SU-DHL-6 (cell line): Measurements from ENCODE around the gene ST3GAL4.

Source experiments
- CTCF ChIP-seq: fragments of 200-600 bp; sonication (generic); IDR thresholded peaks from one replicate; pipeline ENCODE4 v1.5.1; 2017; ENCODE audit warnings: antibody characterized with exemption, mild to moderate bottlenecking, low read length, moderate library complexity; ENCODE audit not compliant: insufficient read depth, poor library complexity, severe bottlenecking
- EZH2phosphoT487 ChIP-seq: fragments of 200-600 bp; sonication (generic), shearing (Covaris generic); conservative IDR thresholded peaks from 2 replicates; pipeline ENCODE4 v1.6.1; 2018; ENCODE audit warnings: mild to moderate bottlenecking, antibody characterized with exemption, low read length, moderate library complexity, mixed read lengths

GRCh38 chr11:126461096-126461440, 105.6 kb downstream of the ST3GAL4 start:
- no peak for TF ChIP-seq CTCF
- no peak for TF ChIP-seq EZH2phosphoT487
